Esophagus squamous epithelium (tissue), 4 donors: ENCODE measurements around the gene FBXO11.

Source experiments
- POLR2A ChIP-seq, 4 donors: fragments of 450-650 bp; IDR thresholded peaks; one replicate each; pipeline ENCODE4 v1.6.1; 2017; ENCODE audit warnings: antibody characterized with exemption in 4 of 4, mild to moderate bottlenecking in 4 of 4, moderate library complexity in 3 of 4
- TF ChIP-seq, protein P1 (sequence below), 6 experiments: fragments of 450-650 bp in 4 of 6; fragments of 200-600 bp in 2 of 6; sonication (generic) in 2 of 6; IDR thresholded peaks; one replicate each; pipeline ENCODE4 v1.5.1; 2016 to 2019; ENCODE audit warnings: antibody characterized with exemption in 6 of 6, mild to moderate bottlenecking in 4 of 6, moderate library complexity in 4 of 6

DNA sequence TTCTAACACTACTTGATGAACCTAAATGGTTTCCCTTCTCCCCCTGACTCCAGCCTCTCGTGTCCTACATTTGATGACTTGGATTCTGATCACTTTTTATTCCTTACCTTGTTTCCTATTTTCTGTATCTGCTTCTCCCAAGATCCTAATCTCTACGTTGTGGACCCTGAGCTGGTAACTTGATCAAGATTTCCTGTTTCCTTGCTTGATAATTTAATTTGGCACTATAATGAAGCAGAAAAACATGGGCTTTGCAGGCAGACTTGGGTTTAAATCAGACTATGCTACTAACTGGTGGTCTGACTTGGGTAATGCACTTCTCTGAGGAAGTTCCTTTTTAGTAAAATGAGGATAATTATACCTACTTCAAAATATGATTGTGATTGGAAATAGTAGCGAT is 11.7 kb upstream of the FBXO11 start:
- TF ChIP-seq, protein P1, sequence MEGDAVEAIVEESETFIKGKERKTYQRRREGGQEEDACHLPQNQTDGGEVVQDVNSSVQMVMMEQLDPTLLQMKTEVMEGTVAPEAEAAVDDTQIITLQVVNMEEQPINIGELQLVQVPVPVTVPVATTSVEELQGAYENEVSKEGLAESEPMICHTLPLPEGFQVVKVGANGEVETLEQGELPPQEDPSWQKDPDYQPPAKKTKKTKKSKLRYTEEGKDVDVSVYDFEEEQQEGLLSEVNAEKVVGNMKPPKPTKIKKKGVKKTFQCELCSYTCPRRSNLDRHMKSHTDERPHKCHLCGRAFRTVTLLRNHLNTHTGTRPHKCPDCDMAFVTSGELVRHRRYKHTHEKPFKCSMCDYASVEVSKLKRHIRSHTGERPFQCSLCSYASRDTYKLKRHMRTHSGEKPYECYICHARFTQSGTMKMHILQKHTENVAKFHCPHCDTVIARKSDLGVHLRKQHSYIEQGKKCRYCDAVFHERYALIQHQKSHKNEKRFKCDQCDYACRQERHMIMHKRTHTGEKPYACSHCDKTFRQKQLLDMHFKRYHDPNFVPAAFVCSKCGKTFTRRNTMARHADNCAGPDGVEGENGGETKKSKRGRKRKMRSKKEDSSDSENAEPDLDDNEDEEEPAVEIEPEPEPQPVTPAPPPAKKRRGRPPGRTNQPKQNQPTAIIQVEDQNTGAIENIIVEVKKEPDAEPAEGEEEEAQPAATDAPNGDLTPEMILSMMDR (IDR thresholded peaks at IDR 0.05): no peak
- no peak for TF ChIP-seq POLR2A (IDR thresholded peaks at IDR 0.05)
